Cardiac muscle cell (in vitro differentiated cells and primary cell): ENCODE results near the gene NPLOC4. TPM values are rescaled to one million over a fixed set of nuclear protein-coding genes. Genes with fewer than 3 reads are reported as not detected.

Experiments
- DNase-seq, 2 donors: peaks; one replicate each; pipeline versions ENCODE4 v3.0.0 to v3.0.0-alpha.2; 2010 to 2017; ENCODE audit warnings: low read depth in 1 of 2, low spot score in 1 of 2
- H3K27ac ChIP-seq: fragments of 200-600 bp; sonication (generic); 2 replicates; pipeline ENCODE4 v1.5.1; 2016
- H3K27me3 ChIP-seq: fragments of 200-600 bp; sonication (generic); 2 replicates; pipeline ENCODE4 v1.6.0; 2016; ENCODE audit warnings: control low read depth
- H3K36me3 ChIP-seq: fragments of 200-600 bp; sonication (generic); 2 replicates; pipeline ENCODE4 v1.5.1; 2016; ENCODE audit warnings: control low read depth
- H3K4me1 ChIP-seq: fragments of 200-600 bp; sonication (generic); 2 replicates; pipeline ENCODE4 v1.8.1; 2017; ENCODE audit warnings: low read depth, mild to moderate bottlenecking, mixed run types
- H3K4me3 ChIP-seq: fragments of 200-600 bp; sonication (generic); 2 replicates; pipeline ENCODE4 v1.5.1; 2016; ENCODE audit warnings: mild to moderate bottlenecking
- H3K9me3 ChIP-seq: fragments of 200-600 bp; sonication (generic); 2 replicates; pipeline ENCODE4 v1.5.1; 2017; ENCODE audit warnings: low read depth, mild to moderate bottlenecking, control low read depth
- CTCF ChIP-seq: IDR thresholded peaks from 2 replicates; pipeline ENCODE4 v1.5.1; 2012; ENCODE audit warnings: low read depth, mild to moderate bottlenecking, low read length
- polyA plus RNA-seq: library from polyadenylated mRNA; unstranded; fragments of >200 nt; fragmentation: Nextera tagmentation; extraction: Ambion mirVana; gene quantifications from 2 replicates; pipeline ENCODE4 v1.2.1, GENCODE V29; 2016
- total RNA-seq: library from RNA; depleted of rRNA; stranded (reverse); fragments of >200 nt; gene quantifications from 2 replicates; pipeline ENCODE4 v1.2.3, GENCODE V29; 2016

NPLOC4 gene
- total and polyA plus RNA-seq, 2 experiments from 2014 or later = 51.5 to 53.8 TPM

- Histone ChIP-seq H3K4me1 (peaks cover 14% of the 10 kb centered on the region), H3K27me3 (no peaks in the 10 kb centered on the region), H3K4me3 (no peak overlapping the region), H3K27ac (no peak overlapping the region), H3K36me3 (peaks cover 63% of the 10 kb centered on the region), H3K9me3 (no peaks in the 10 kb centered on the region)
- no peak for TF ChIP-seq CTCF
- DNase-seq = no peak
Measured at GRCh38 chr17:81561494-81561885, 75.4 kb downstream of the NPLOC4 start.

- Histone ChIP-seq H3K36me3 (peaks cover 45% of the 10 kb centered on the region), H3K27ac (peak overlapping the region; percentile 43), H3K4me3 (no peak overlapping the region), H3K27me3 (no peaks in the 10 kb centered on the region), H3K4me1 (peaks cover 26% of the 10 kb centered on the region), H3K9me3 (no peaks in the 10 kb centered on the region)
- no peak for DNase-seq
- TF ChIP-seq CTCF = peak; percentile 36
Measured at GRCh38 chr17:81558941-81559806, 77.7 kb downstream of the NPLOC4 start.

GRCh38 chr17:81558115-81558468 lies 78.8 kb downstream of the NPLOC4 start:
- H3K27me3 ChIP-seq = no peaks in the 10 kb centered on the region
- DNase-seq = no peak
- H3K36me3 ChIP-seq = peaks cover 38% of the 10 kb centered on the region
- H3K9me3 ChIP-seq = no peaks in the 10 kb centered on the region
- no peak for TF ChIP-seq CTCF
- peak overlapping the region; percentile 82 for H3K27ac ChIP-seq
- no peak overlapping the region for H3K4me3 ChIP-seq
- peaks cover 33% of the 10 kb centered on the region for H3K4me1 ChIP-seq

- no peak overlapping the region for H3K4me3 ChIP-seq
- H3K4me1 ChIP-seq = peaks cover 33% of the 10 kb centered on the region
- H3K27me3 ChIP-seq = no peaks in the 10 kb centered on the region
- peaks cover 34% of the 10 kb centered on the region for H3K36me3 ChIP-seq
- peak overlapping the region; percentile 82 for H3K27ac ChIP-seq
- no peak for TF ChIP-seq CTCF
- no peak for DNase-seq
- H3K9me3 ChIP-seq = no peaks in the 10 kb centered on the region
Measured at GRCh38 chr17:81557276-81558114, 79.4 kb downstream of the NPLOC4 start.

- DNase-seq = no peak
- Histone ChIP-seq H3K27me3 (no peaks in the 10 kb centered on the region), H3K9me3 (no peaks in the 10 kb centered on the region), H3K4me1 (peaks cover 33% of the 10 kb centered on the region), H3K4me3 (no peak overlapping the region), H3K27ac (peak overlapping the region; percentile 82), H3K36me3 (peaks cover 27% of the 10 kb centered on the region)
- TF ChIP-seq CTCF = no peak
Measured at GRCh38 chr17:81556863-81557262, 80.0 kb downstream of the NPLOC4 start.
